HG03025 (cell line): ENCODE results near the gene UBE2L3.

ENCODE experiments used
- ATAC-seq: cut with Tn5 transposase; IDR thresholded peaks from one replicate; pipeline ENCODE4 v1.9.1; 2021; ENCODE audit warnings: mild to moderate bottlenecking, moderate library complexity; ENCODE audit not compliant: unreplicated experiment, low FRiP score

Gene UBE2L3

DNA sequence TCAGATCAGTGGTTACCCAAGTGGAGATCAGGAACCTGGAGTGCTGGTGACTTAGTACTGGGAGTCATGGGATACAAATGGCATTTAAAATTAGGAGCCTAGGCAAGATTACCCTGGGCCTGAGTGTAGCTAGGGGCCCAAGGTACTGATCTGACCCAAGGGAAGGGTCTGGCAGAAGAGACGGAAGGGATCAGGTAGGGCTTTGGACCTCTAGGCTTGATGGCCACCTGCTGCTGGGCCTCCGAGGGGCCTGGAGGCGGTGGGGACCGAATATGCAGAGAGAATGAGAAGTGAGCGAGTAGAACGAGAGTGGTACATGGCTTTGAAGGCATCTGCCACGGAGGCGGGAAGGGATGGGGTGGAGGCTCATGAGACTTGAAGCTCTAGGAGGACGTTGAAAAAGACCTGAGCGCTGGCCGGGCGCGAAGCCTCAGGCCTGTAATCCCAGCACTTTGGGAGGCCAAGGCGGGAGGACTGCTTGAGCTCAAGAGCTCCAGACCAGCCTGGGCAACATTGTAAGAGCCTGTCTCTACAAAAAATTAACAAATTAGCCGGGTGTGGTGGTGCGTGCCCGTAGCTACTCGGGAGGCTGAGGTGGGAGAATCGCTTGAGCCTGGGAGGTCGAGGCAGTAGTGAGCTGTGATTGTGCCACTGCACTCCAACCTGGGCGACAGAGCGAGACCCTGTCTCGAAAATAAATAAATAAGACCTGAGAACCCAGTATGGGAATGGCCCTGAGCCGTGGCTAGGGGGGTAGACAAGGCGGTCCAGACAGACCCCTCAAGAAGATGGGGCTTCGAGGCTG lies 97.7 kb downstream of the UBE2L3 start:
- no peak for ATAC-seq

DNA sequence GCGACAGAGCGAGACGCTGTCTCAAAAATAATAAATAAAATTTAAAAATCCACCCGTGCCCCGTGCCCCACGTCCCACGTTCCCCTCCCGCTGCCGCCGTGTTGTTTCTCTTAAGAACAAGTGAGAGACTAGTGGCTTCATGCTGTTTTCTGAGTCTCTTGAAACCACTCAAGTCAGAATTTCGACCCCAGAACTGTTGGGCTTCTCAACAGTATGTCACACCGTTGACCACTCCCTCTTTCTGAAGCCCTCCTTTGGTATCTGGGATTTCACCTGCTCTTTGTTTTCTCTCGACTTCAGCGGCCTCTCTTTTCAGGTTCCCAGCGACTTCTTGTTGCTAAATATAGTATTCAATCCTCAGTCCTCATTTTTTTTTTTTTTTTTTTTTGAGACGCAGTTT lies 99.3 kb downstream of the UBE2L3 start:
- ATAC-seq: no peak

DNA sequence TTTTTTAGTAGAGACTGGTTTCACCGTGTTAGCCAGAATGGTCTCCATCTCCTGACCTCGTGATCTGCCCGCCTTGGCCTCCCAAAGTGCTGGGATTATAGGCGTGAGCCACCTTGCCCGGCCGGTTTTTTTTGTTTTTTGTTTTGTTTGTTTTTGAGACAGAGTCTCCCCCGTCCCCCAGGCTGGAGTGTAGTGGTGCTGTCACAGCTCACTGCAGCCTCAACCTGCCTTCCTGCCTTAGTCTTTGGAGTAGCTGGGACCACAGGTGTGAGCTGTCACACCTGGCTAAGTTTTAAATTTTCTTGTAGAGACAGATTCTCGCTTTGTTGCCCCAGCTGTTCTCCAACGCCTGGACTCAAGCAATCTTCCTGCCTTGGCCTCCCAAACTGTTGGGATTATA lies 101.5 kb downstream of the UBE2L3 start:
- ATAC-seq: no peak

DNA sequence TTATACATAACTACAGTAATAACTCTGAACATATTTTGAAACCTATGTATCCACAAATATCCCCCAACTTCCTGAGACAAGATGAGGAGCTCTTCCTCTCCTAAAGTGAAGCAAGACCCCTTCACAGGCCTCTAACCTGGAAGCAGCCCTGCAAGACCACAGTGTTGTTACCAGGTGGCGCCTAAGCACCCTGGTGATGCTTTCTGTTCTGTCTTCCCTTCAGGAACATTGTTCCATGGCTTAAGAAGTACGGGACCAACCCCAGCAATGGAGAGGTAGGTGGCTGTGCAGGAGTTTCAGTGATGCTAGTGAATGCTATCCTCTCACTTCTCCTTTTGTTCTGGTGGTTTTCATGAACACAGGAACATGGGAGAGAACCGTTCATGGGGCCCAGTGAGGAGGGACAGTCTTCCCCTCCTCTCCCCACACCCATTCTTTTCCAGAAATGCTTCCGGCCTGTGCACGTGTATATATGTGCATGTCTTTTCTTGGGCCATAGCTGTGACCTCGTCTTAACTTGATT lies 104.7 kb downstream of the UBE2L3 start:
- no peak for ATAC-seq
